ENCODE data around the gene SCEL.

The SCEL gene

GRCh38 chr13:77521595-77522367, 13.7 kb upstream of the SCEL start:
- DNase-seq, result no peak

GRCh38 chr13:77522444-77522843, 13.1 kb upstream of the SCEL start:
- DNase-seq, result no peak

GRCh38 chr13:77523386-77523785, 12.1 kb upstream of the SCEL start:
- no peak for DNase-seq

GRCh38 chr13:77523834-77524728, 11.4 kb upstream of the SCEL start:
- no peak for DNase-seq

GRCh38 chr13:77528414-77528813, 7.1 kb upstream of the SCEL start:
- no peak for DNase-seq

GRCh38 chr13:77528834-77529500, 6.5 kb upstream of the SCEL start:
- DNase-seq, result no peak

GRCh38 chr13:77529501-77529840, 6.0 kb upstream of the SCEL start:
- DNase-seq, result no peak

GRCh38 chr13:77530875-77531274, 4.6 kb upstream of the SCEL start:
- DNase-seq, result no peak

GRCh38 chr13:77532983-77533382, 2.5 kb upstream of the SCEL start:
- DNase-seq, result no peak

- no peak for DNase-seq
Observed at GRCh38 chr13:77533875-77534788, 1.4 kb upstream of the SCEL start.

- DNase-seq, result no peak
Observed at GRCh38 chr13:77536358-77536757, 852 bp downstream of the SCEL start.

- no peak for DNase-seq
Observed at GRCh38 chr13:77537289-77537919, 1.9 kb downstream of the SCEL start.

GRCh38 chr13:77543711-77544110, 8.2 kb downstream of the SCEL start:
- no peak for DNase-seq

- no peak for DNase-seq
Observed at GRCh38 chr13:77544355-77544754, 8.8 kb downstream of the SCEL start.

GRCh38 chr13:77544758-77545338, 9.3 kb downstream of the SCEL start:
- DNase-seq, result no peak

- no peak for DNase-seq
Observed at GRCh38 chr13:77545626-77546412, 10.3 kb downstream of the SCEL start.

- no peak for DNase-seq
Observed at GRCh38 chr13:77548095-77548494, 12.6 kb downstream of the SCEL start.

GRCh38 chr13:77548594-77548993, 13.1 kb downstream of the SCEL start:
- no peak for DNase-seq

GRCh38 chr13:77554069-77554468, 18.6 kb downstream of the SCEL start:
- DNase-seq, result no peak

- no peak for DNase-seq
Observed at GRCh38 chr13:77555246-77555645, 19.7 kb downstream of the SCEL start.

- no peak for DNase-seq
Observed at GRCh38 chr13:77558016-77558415, 22.5 kb downstream of the SCEL start.
